HG03342 (cell line): ENCODE measurements around the gene CCDC106.
A peak's percentile ranks its signal among the peaks of the same experiment; 100 is the strongest.

Source experiments
- ATAC-seq: cut with Tn5 transposase; IDR thresholded peaks from one replicate; pipeline ENCODE4 v1.9.1; 2021; ENCODE audit warnings: mild to moderate bottlenecking, moderate library complexity; ENCODE audit not compliant: unreplicated experiment

CCDC106 gene

DNA sequence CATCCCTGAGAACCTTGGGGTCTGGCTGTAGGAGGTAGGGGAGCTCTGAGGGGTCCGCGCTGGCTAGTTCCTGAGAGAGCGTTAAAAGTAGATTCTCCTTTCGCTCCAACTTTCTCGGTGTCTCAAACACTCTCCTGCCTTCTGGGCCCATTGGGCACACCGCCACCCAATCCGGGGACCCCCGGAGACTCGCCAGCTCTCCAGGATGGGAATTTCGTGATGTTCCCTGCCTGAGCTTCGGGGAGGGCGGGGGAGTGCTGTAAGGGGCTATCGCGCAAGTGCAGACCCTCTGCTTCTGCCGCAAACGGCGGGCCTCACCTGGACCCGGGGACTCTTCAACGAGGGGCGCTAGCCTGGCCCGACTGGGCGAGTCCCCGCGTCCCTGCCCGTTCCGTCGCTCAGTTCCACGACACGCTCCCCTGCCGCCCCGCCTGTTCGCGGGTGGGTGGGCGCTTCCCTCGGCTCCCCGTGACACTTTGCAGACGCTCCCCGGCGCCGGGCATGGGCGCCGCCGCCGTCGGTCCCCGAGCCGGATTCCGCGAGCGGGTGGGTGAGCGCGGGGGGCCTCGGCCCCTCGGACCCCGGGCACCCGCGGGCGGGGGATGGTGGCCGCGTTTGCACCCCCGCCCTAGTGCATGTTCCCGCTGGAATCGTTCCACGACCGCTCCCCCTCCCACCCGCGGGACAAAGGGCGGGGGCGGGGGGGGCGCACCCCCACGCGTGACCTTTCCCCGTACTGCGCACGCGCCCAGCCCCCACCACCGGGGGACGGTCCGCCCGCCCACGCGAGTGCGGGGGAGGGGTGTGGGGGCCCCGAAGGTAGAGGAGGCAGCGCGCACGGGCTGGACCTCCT is at the start of gene CCDC106:
Gene CCDC106 (plus strand): TSS at position 481 of the 853 bp plus-strand sequence. CDS start 835 bp downstream, outside the sequence.
- ATAC-seq = no peak

GRCh38 chr19:55598719-55599467 is 49.1 kb upstream of the CCDC106 start:
- peak; percentile 51 for ATAC-seq

GRCh38 chr19:55599468-55599841 is 48.6 kb upstream of the CCDC106 start, which contains the start of gene FIZ1:
FIZ1 (minus strand) TSS chr19:55599517; CDS start chr19:55597865, 1,652 bp downstream.
- peak; percentile 44 for ATAC-seq

DNA sequence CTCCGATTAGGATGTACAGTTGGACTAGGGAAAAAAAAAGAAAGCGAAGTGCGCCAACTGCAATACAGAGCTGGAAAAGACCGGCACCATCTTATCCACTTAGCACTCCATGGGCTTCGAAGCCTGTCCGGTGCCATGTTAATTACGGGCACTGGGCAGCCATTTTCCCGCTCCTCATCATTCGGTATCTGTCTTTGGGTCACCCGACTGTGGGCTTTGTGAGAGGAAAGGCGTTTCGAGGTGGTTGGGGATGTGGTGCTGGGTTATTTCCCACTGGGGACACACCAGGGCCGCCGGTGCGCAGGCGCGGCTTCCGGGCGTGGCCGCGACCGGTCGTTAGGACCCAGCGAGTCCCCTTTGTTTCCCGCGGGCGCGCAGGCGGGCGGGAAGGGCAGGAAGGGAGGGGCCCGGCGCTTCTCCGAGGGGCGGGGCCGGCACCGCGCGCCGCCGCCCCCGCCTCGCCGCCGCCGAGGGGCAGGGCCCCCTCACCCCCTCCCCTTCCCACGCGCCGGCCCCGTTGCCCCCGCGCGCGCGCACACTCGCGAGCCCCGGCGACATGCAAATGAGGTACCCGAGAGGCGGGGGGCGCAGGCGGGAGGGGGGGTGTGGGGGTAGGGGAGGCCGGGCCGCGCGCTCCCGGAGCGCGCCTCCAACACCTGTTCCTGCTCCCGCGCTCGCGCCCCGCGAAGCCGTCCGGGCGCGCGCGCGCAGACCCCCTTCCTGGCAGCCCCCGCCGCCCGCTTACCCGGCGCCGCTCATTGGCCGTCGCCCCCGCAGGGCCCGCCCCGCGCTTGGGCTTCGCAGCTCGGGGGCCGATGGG is 48.0 kb upstream of the CCDC106 start, which contains the start of gene ZNF524:
Gene ZNF524 (plus strand): TSS at position 447 of the 820 bp plus-strand sequence. CDS start 1,825 bp downstream, outside the sequence.
- peak; percentile 36 for ATAC-seq

DNA sequence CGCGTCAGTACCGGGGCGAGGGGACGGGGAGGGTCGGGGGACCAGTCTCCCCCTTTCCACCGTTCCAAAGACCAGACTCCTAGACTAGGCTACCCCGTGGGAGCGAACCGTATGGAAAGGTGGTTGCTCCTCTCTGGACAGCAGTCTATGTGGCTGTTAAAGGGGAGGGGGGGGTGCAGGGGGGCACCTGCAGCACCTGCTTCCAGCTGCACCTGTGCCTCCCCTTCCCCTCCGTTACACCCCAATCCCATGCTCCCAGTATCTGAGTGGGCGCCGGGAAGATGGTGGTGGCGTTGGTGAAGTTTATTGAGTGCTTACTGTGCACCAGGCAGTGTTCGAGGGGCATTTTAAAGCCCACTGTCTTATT is 47.4 kb upstream of the CCDC106 start:
- ATAC-seq = no peak

GRCh38 chr19:55601084-55601483 is 46.9 kb upstream of the CCDC106 start:
- ATAC-seq = no peak

GRCh38 chr19:55602104-55603001 is 45.7 kb upstream of the CCDC106 start:
- ATAC-seq = no peak

DNA sequence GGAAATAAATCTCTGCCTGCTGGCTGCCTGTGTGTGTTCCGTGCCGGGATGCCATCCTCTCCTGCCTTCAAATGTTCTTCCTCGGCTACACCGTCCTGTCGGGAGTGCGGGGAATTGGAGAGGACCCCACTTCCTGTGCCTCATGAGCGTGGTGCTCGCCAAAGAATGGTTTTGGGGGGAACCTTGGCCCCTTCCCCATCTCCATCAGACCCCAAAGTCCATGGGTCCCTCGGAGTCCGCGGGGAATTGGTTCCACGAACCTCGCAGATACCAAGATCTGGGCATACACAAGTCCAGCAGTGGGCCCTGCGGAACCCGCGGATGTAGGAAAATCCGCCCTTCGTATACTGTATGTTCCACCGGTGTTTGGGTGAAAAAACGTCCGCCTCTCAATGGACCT is 44.9 kb upstream of the CCDC106 start:
- ATAC-seq = no peak

DNA sequence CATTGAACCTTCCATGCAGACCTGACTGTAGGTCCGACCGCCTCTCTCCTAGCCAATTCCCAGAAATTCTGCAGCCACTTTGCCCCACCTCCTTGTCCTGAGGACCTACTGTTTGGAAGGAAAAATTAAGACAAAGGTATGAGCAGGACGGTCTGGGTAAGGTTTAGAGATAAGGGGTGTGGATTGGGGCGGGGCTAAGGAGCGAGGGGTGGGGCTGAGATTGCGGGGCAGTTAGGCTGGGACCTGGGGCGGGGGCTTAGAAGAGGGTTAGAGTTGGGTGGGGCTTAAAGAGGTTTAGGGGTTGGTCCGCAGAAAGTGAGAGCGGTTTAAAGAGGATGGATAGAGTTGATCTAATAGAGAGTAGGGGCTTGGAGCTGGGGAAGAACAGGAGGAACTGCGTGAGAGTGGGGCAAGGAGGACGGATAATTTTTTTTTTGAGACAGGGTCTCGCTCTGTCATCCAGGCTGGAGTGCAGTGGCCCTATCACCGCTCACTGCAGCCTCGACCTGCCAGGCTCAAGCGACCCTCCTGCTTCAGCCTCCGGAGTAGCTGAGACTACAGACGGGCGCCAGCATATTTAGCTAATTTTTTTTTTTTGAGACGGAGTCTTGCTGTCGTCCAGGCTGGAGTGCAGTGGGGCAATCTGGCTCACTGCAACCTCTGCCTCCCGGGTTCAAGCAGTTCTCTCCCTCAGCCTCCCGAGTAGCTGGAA is 44.3 kb upstream of the CCDC106 start:
- no peak for ATAC-seq

DNA sequence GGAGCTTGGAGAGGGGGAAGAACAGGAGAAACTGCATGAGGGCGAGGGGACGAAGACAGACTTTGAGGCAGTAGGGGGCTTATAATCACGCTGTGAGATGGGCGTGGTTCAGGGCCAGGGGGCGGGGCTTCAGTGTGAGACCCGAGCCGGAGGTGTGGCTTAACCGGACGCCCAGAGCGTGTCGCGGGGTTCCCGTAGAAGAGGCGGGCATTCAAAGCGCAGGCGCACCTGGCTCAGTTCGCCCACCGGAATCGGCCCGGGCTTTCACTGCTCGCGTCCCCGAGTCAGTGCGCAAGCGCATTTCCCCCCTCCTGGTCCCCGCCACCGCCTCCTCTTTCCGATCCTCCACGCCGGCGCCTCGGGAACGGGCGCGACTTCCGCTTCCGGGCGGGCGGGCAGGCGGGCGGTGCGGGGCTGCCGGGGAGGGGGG is 42.8 kb upstream of the CCDC106 start:
- peak; percentile 61 for ATAC-seq

DNA sequence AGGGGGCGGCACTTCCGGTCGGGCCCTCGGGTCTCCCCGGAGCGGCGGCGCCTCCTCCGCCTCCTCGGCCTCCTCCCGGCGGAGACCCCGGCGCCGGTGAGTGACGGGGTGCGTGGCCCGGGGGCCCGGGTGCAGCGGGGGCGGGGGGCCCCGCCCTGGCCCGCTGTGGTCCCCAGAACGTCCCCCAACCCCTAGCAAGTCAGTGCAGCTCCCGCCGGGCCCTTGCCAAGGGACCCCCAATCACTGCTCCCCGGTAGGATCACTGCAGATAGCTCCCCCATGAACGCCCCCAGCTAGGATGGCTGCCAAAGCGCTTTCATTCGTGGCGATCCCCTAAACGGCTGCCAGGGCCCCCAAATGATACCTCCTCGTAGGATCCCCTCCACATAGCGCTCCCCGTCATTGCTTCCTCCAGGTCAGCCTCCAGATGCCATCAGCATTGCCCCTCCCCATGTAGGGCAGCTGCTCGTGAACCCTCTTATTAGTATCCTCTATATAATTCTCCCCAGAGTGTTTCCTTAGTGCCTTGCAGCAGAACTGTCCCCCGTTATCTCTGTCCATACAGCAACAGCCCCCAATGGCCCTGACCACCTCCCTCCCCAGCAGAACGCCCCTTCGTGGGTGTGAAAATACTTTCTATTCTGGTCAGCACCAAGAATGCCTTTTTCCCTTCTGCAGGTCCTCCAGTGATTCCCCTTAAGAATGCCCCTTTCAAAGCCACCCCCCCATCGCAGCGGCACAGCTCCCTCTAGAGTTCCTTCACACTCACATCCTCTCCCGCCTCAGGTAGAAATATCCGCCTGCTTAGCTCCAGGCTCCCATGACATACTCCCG is 42.2 kb upstream of the CCDC106 start, which contains the start of gene ZNF865:
Gene ZNF865 (plus strand): TSS at position 11 of the 834 bp plus-strand sequence. CDS start 7,972 bp downstream, outside the sequence.
- peak; percentile 22 for ATAC-seq

DNA sequence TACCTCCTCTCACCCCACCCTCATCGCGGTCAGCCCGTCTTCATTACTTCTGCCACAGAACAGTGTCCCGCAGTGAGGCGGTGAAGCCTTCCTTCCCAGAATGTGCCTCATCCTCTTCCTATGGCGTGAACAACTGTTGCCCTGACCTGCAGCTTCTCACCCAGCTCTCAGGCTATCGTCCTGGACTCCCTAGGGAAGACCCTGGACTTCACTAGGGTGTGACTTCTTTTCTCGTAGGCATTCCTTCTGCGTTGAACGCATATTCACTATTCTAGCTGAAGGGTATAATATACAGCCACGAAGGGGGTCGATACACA is 41.6 kb upstream of the CCDC106 start:
- no peak for ATAC-seq

- ATAC-seq = no peak
These were observed 41.2 kb upstream of the CCDC106 start for GRCh38 chr19:55606817-55607216.

DNA sequence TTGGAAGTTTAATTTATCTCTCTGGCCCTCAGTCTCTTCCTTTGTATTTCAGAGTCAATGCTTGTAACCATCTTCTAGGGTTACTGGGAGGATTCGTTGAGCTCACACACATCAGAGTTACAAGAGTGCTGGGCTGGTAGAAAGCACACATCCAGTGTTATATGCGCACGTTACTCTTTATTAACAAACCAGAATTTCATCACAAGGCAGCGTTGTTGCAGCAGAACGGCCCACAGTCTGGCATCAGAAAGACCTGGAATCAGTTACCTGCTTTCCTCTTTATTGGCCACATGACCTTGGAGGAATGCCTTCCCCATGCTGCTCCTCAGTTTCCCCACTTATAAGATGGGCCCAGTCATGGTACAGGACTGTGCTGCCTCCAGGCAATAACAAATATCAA is 38.7 kb upstream of the CCDC106 start:
- ATAC-seq = no peak

DNA sequence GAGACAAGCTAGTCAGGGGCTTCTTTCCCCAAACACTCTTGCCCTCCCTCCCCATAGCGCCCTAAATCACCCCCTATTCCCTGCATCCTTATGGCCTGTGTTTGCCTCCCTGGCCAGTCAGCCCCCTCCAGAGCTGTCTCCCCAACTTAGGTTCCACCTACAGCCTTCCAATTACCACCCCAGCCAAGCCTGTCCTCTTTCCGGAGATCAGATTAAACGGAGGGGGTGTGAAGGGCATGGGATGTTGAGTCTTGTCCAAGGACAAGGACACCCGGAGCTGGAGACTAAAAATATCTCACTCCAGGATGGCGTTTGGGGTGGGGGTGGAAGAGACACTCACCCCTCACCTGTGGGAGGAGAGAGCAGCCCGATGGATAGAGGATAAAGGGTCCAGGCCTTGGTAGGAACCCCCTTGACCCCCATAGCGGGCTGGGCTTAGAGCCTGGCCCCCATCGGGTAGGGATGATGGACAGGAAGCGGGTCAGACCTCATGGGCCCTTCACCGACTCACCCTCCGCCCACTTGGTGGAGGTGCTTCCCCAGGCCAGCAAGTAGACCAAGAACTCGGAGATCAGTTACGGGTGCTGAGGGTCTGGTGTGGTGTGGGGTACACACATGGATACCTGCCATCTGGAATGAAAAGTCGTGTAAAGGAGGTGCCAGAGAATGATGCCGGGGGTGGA is 36.6 kb upstream of the CCDC106 start:
- ATAC-seq = no peak

GRCh38 chr19:55611983-55612645 is 35.9 kb upstream of the CCDC106 start:
- no peak for ATAC-seq

DNA sequence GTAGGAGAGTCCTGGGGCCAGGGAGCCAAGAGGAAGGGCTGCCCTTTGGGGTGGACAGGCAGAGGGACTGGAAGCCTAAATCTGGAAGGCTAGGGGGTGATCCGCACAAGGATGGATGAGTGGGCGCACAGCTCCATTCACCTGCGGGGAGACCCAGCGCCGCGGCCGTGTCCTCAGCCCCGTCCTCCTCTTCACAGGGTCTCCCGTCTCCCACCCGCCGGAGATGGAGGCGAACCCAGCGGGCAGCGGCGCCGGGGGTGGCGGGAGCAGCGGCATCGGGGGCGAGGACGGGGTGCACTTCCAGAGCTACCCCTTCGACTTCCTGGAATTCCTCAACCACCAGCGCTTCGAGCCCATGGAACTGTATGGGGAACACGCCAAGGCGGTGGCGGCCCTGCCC is 34.6 kb upstream of the CCDC106 start:
- no peak for ATAC-seq
